Measurements from ENCODE around the gene MAN1A2.
"Not testable (repeated sequence)": the region's sequence is repeated elsewhere in the genome, so short reads cannot be mapped to it uniquely, and the experiment has no call there.

The MAN1A2 gene

GRCh38 chr1:117556976-117557375, 189.7 kb downstream of the MAN1A2 start:
- no peak for TF ChIP-seq CTCF (conservative IDR thresholded peaks at IDR 0.05; ENCODE audit: low read depth, low read length)
- no peak overlapping the region for H2AFZ ChIP-seq (ENCODE audit: low read depth)

GRCh38 chr1:117558451-117558850, 191.2 kb downstream of the MAN1A2 start:
- not testable (repeated sequence) for H3K27ac ChIP-seq; H3K79me2 ChIP-seq (ENCODE audit: insufficient read depth, low read depth); H3K36me3 ChIP-seq (ENCODE audit: insufficient read depth); H2AFZ ChIP-seq (ENCODE audit: low read depth); H3K9ac ChIP-seq; H3K4me1 ChIP-seq (ENCODE audit: low read depth, poor library complexity, severe bottlenecking); H4K20me1 ChIP-seq (ENCODE audit: insufficient read depth); H3K27me3 ChIP-seq (ENCODE audit: insufficient read depth, low read depth); H3K4me3 ChIP-seq (IDR thresholded peaks at IDR 0.05; ENCODE audit: insufficient read depth, low read depth, low read length); H3K4me2 ChIP-seq

More at GRCh38 chr1:117556976-117557375, 189.7 kb downstream of the MAN1A2 start:
- Histone ChIP-seq H3K9ac (no peak overlapping the region), H3K4me2 (no peak overlapping the region), H3K79me2 (ENCODE audit: insufficient read depth, low read depth) (no peaks in the 10 kb centered on the region), H3K4me1 (ENCODE audit: low read depth, poor library complexity, severe bottlenecking) (no peaks in the 10 kb centered on the region), H3K27me3 (ENCODE audit: insufficient read depth, low read depth) (no peaks in the 10 kb centered on the region), H3K27ac (no peak overlapping the region), H3K36me3 (ENCODE audit: insufficient read depth) (no peaks in the 10 kb centered on the region), H4K20me1 (ENCODE audit: insufficient read depth) (no peaks in the 10 kb centered on the region), H3K4me3 (IDR thresholded peaks at IDR 0.05; ENCODE audit: insufficient read depth, low read depth, low read length) (no peak overlapping the region)

GRCh38 chr1:117559139-117559538, 191.9 kb downstream of the MAN1A2 start:
- TF ChIP-seq CTCF (conservative IDR thresholded peaks at IDR 0.05; ENCODE audit: low read depth, low read length) = no peak
- H3K27ac ChIP-seq = no peak overlapping the region
- no peak overlapping the region for H2AFZ ChIP-seq (ENCODE audit: low read depth)
- H3K4me1 ChIP-seq (ENCODE audit: low read depth, poor library complexity, severe bottlenecking) = no peaks in the 10 kb centered on the region
- no peaks in the 10 kb centered on the region for H4K20me1 ChIP-seq (ENCODE audit: insufficient read depth)
- H3K79me2 ChIP-seq (ENCODE audit: insufficient read depth, low read depth) = no peaks in the 10 kb centered on the region
- no peak overlapping the region for H3K9ac ChIP-seq
- no peak overlapping the region for H3K4me3 ChIP-seq (IDR thresholded peaks at IDR 0.05; ENCODE audit: insufficient read depth, low read depth, low read length)
- H3K27me3 ChIP-seq (ENCODE audit: insufficient read depth, low read depth) = no peaks in the 10 kb centered on the region
- H3K36me3 ChIP-seq (ENCODE audit: insufficient read depth) = no peaks in the 10 kb centered on the region
- no peak overlapping the region for H3K4me2 ChIP-seq

- H3K27me3 ChIP-seq (ENCODE audit: insufficient read depth, low read depth) = no peaks in the 10 kb centered on the region
- no peak overlapping the region for H2AFZ ChIP-seq (ENCODE audit: low read depth)
- H3K4me1 ChIP-seq (ENCODE audit: low read depth, poor library complexity, severe bottlenecking) = no peaks in the 10 kb centered on the region
- no peak overlapping the region for H3K27ac ChIP-seq
- TF ChIP-seq CTCF (conservative IDR thresholded peaks at IDR 0.05; ENCODE audit: low read depth, low read length) = no peak
- H3K4me2 ChIP-seq = no peak overlapping the region
- H3K36me3 ChIP-seq (ENCODE audit: insufficient read depth) = no peaks in the 10 kb centered on the region
- H4K20me1 ChIP-seq (ENCODE audit: insufficient read depth) = no peaks in the 10 kb centered on the region
- H3K4me3 ChIP-seq (IDR thresholded peaks at IDR 0.05; ENCODE audit: insufficient read depth, low read depth, low read length) = no peak overlapping the region
- H3K9ac ChIP-seq = no peak overlapping the region
- H3K79me2 ChIP-seq (ENCODE audit: insufficient read depth, low read depth) = no peaks in the 10 kb centered on the region
Observed at GRCh38 chr1:117559985-117560384, 192.7 kb downstream of the MAN1A2 start.

- Histone ChIP-seq H3K4me1 (ENCODE audit: low read depth, poor library complexity, severe bottlenecking) (no peaks in the 10 kb centered on the region), H2AFZ (ENCODE audit: low read depth) (no peak overlapping the region), H3K4me2 (no peak overlapping the region), H3K79me2 (ENCODE audit: insufficient read depth, low read depth) (no peaks in the 10 kb centered on the region), H3K9ac (no peak overlapping the region), H3K27me3 (ENCODE audit: insufficient read depth, low read depth) (no peaks in the 10 kb centered on the region), H4K20me1 (ENCODE audit: insufficient read depth) (no peaks in the 10 kb centered on the region), H3K27ac (no peak overlapping the region), H3K4me3 (IDR thresholded peaks at IDR 0.05; ENCODE audit: insufficient read depth, low read depth, low read length) (no peak overlapping the region), H3K36me3 (ENCODE audit: insufficient read depth) (no peaks in the 10 kb centered on the region)
- TF ChIP-seq CTCF (conservative IDR thresholded peaks at IDR 0.05; ENCODE audit: low read depth, low read length) = no peak
Observed at GRCh38 chr1:117561071-117561470, 193.8 kb downstream of the MAN1A2 start.
